K562 (cell line): ENCODE data around the gene TMEM129. TPM values are rescaled to one million over a fixed set of nuclear protein-coding genes. Genes with fewer than 3 reads are reported as not detected.

ENCODE experiments used
- ATAC-seq: fragments of 200-7000 bp; cut with Tn5 transposase; 3 replicates; pipeline ENCODE4 v1.9.1; 2020; ENCODE audit warnings: moderate library complexity
- BruUV-seq: library from RNA; stranded (reverse); fragments of 400-500 nt; replicated peaks from 2 replicates; lab custom pipeline; 2021; lab: Mats Ljungman, UMichigan
- CTCF ChIA-PET: fragments of 300-600 bp; formaldehyde crosslinking; extraction: SDS; loops from one replicate; lab custom pipeline; 2021; ENCODE audit warnings: low intra/inter-chr PET ratio; lab: Yijun Ruan, JAX
- POLR2A ChIA-PET: fragments of 300-600, 350-650 bp; sonication (Branson Sonifier 250); formaldehyde crosslinking; extraction: SDS; loops from one replicate; lab custom pipeline; 2021; ENCODE audit warnings: antibody characterized with exemption, inconsistent platforms; lab: Yijun Ruan, JAX
- DNase-seq, 4 experiments: peaks; one replicate each; pipeline versions ENCODE4 v3.0.0 to v3.0.0-alpha.2; 2011 to 2018; ENCODE audit warnings: low spot score in 3 of 4, mixed read lengths in 3 of 4; ENCODE audit errors: extremely low read depth in 1 of 4
- FAIRE-seq: peaks from 2 replicates; lab custom pipeline; 2011; peaks lifted over from hg19 to GRCh38; lab: Jason Lieb, UNC
- H2AFZ ChIP-seq: 2 replicates; pipeline ENCODE4 v1.6.0; 2011; ENCODE audit warnings: low read depth, low read length, control low read depth, inconsistent platforms
- H3K27ac ChIP-seq: fragments of 200-600 bp; 3 replicates; pipeline ENCODE4 v1.8.0; 2011; ENCODE audit warnings: low read depth, mild to moderate bottlenecking, control low read depth, inconsistent platforms, low read length, moderate library complexity, mixed read lengths; ENCODE audit errors: extremely low read depth
- H3K27me3 ChIP-seq, 2 experiments: fragments of 300-600 bp in 1 of 2; 2 replicates in 1 of 2; 3 replicates in 1 of 2; pipeline versions ENCODE4 v1.6.0 to v1.8.0; 2011; ENCODE audit warnings: inconsistent platforms in 2 of 2, low read length in 2 of 2, mild to moderate bottlenecking in 1 of 2, mixed read lengths in 1 of 2, moderate library complexity in 1 of 2; ENCODE audit not compliant: control insufficient read depth in 2 of 2, insufficient read depth in 2 of 2
- H3K36me3 ChIP-seq: fragments of 300-600 bp; 3 replicates; pipeline ENCODE4 v1.8.0; 2011; ENCODE audit warnings: mild to moderate bottlenecking, low read length, inconsistent platforms; ENCODE audit not compliant: control insufficient read depth, insufficient read depth
- H3K4me1 ChIP-seq, 2 experiments: fragments of 200-600 bp in 1 of 2; replicated peaks in 1 of 2; 2 replicates in 1 of 2; 3 replicates in 1 of 2; pipeline versions ENCODE4 v1.5.1 to v1.8.0; 2011; ENCODE audit warnings: inconsistent platforms in 2 of 2, low read length in 2 of 2, mild to moderate bottlenecking in 1 of 2, mixed read lengths in 1 of 2, moderate library complexity in 1 of 2; ENCODE audit not compliant: control insufficient read depth in 2 of 2, insufficient read depth in 2 of 2
- H3K4me2 ChIP-seq: 2 replicates; pipeline ENCODE4 v1.6.1; 2011; ENCODE audit warnings: low read length, control low read depth, inconsistent platforms, mixed read lengths; ENCODE audit not compliant: insufficient read depth
- H3K4me3 ChIP-seq: fragments of 200-600 bp; sonication (generic), shearing (Covaris generic); 2 replicates; pipeline ENCODE4 v1.5.1; 2016; ENCODE audit warnings: control low read depth, inconsistent platforms
- H3K79me2 ChIP-seq: fragments of 200-600 bp; 3 replicates; pipeline ENCODE4 v1.8.0; 2011; ENCODE audit warnings: low read length, inconsistent platforms; ENCODE audit not compliant: control insufficient read depth, insufficient read depth
- H3K9ac ChIP-seq, 2 experiments: 2 replicates each; pipeline versions ENCODE4 v1.6.0 to v1.6.1; 2011; ENCODE audit warnings: low read depth in 2 of 2, low read length in 2 of 2, control low read depth in 1 of 2, inconsistent platforms in 1 of 2, mild to moderate bottlenecking in 1 of 2, mixed read lengths in 1 of 2; ENCODE audit not compliant: insufficient read depth in 1 of 2
- H3K9me1 ChIP-seq: one replicate; pipeline ENCODE4 v1.6.0; 2011; ENCODE audit warnings: inconsistent platforms, mild to moderate bottlenecking, low read length, moderate library complexity; ENCODE audit not compliant: control insufficient read depth, insufficient read depth
- H3K9me3 ChIP-seq: replicated peaks from 2 replicates; pipeline ENCODE4 v1.5.1; 2011; ENCODE audit warnings: low read depth, low read length, inconsistent platforms; ENCODE audit not compliant: control insufficient read depth, insufficient read depth
- H4K20me1 ChIP-seq: replicated peaks from 2 replicates; pipeline ENCODE4 v1.6.1; 2011; ENCODE audit warnings: low read length, inconsistent platforms, mixed read lengths; ENCODE audit not compliant: control insufficient read depth, insufficient read depth
- YY1 ChIP-seq, 3 experiments: IDR thresholded peaks; 2 replicates each; pipeline ENCODE4 v1.6.1; 2011; ENCODE audit warnings: low read length in 2 of 3, mild to moderate bottlenecking in 2 of 3, moderate library complexity in 2 of 3, borderline replicate concordance in 1 of 3, control low read depth in 1 of 3, low read depth in 1 of 3; ENCODE audit not compliant: insufficient read depth in 3 of 3, insufficient replicate concordance in 2 of 3, control insufficient read depth in 1 of 3, insufficient read length in 1 of 3; ENCODE audit errors: extremely low read depth in 1 of 3
- WGBS: fragments of 100-300 bp; shearing (Covaris generic); methylation state at CpG from one replicate; pipeline ENCODE4 v1.1.6; 2016; ENCODE audit warnings: low coverage, mixed read lengths; ENCODE audit not compliant: insufficient coverage; ENCODE audit errors: missing lambda C conversion rate; 5-methylcytosine and 5-hydroxymethylcytosine counted together
- in situ Hi-C: fragments of 300-500 bp; cut with MboI; formaldehyde crosslinking; loops from 4 replicates; pipeline ENCODE4 v1.15.0; 2018; ENCODE audit warnings: inconsistent platforms, mixed read lengths
- intact Hi-C: fragments of 100-400 bp; cut with micrococcal nuclease; formaldehyde crosslinking; loops from 2 replicates; pipeline ENCODE4 v1.14.2; 2022
- polyA plus RNA-seq, 8 experiments: library from polyadenylated mRNA; depleted of rRNA in 4 of 8; stranded (reverse) in 5 of 8; unstranded in 3 of 8; fragments of >200 nt; fragmentation: Nextera tagmentation in 2 of 8; fragmentation: Illumina TruSeq in 1 of 8; extraction: Ambion mirVana in 2 of 8; extraction: Trizol in 1 of 8; gene quantifications; 2 replicates each; pipeline versions ENCODE4 v1.2.1 to v1.2.3, GENCODE V29; 2011 to 2014; ENCODE audit warnings: inconsistent platforms in 1 of 8, missing spikeins in 1 of 8
- total RNA-seq, 7 experiments: library from RNA; depleted of rRNA in 6 of 7; stranded (reverse); fragments of >200 nt in 6 of 7; fragmentation: Illumina TruSeq in 2 of 7; extraction: Trizol in 2 of 7; gene quantifications; 2 replicates each; pipeline versions ENCODE4 v1.2.1 to v1.2.3, GENCODE V29; 2011 to 2021; ENCODE audit warnings: low replicate concordance in 1 of 7
- TF ChIP-seq, protein P1 (sequence below): fragments of 200-600 bp; sonication (generic); IDR thresholded peaks from one replicate; pipeline ENCODE4 v1.6.1; 2012; ENCODE audit warnings: mild to moderate bottlenecking, low read depth, low read length, inconsistent platforms

Gene TMEM129
- total and polyA plus RNA-seq, 9 of the 15 experiments (the other 6 are each of a cell fraction or from before 2014, with no cell fraction given), result 0.34 to 47.2 (median 18.8) TPM

DNA sequence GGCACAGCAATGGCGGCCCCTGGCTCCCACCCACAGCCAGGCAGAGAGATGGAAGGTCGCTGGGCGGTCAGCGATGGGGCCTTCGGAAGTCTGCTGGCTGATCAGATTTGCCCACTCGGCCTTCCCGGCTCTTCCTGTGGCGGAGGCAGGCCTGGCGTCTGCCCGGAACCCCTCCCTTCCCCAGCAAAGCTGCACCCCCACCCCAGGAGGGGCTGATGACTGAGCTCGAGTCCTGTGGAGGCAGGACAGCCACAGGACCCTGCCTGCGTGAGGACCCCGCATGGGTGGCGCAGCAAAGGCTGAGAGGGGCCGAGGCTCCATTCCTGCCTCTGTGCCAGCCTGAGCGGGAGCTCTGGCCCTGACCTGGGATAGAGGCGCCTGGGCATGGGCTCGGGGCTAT, 35.0 kb upstream of the TMEM129 start:
- Histone ChIP-seq H4K20me1 (no peaks in the 10 kb centered on the region), H3K9ac (peak overlapping the region in 1 of 2 experiments; percentile 56; a peak in 1 of 4 replicates), H3K27me3 (no peaks in the 10 kb centered on the region), H3K4me3 (no peak overlapping the region), H2AFZ (peak overlapping the region; percentile 12; the same call in 1 of the 2 replicates), H3K36me3 (no peaks in the 10 kb centered on the region), H3K4me1 (peaks cover 23 to 100% of the 10 kb centered on the region in 2 experiments), H3K27ac (no peak overlapping the region), H3K79me2 (no peaks in the 10 kb centered on the region), H3K9me3 (no peaks in the 10 kb centered on the region), H3K9me1 (peaks cover 5% of the 10 kb centered on the region), H3K4me2 (no peak overlapping the region)
- no peak for DNase-seq
- TF ChIP-seq, protein P1, sequence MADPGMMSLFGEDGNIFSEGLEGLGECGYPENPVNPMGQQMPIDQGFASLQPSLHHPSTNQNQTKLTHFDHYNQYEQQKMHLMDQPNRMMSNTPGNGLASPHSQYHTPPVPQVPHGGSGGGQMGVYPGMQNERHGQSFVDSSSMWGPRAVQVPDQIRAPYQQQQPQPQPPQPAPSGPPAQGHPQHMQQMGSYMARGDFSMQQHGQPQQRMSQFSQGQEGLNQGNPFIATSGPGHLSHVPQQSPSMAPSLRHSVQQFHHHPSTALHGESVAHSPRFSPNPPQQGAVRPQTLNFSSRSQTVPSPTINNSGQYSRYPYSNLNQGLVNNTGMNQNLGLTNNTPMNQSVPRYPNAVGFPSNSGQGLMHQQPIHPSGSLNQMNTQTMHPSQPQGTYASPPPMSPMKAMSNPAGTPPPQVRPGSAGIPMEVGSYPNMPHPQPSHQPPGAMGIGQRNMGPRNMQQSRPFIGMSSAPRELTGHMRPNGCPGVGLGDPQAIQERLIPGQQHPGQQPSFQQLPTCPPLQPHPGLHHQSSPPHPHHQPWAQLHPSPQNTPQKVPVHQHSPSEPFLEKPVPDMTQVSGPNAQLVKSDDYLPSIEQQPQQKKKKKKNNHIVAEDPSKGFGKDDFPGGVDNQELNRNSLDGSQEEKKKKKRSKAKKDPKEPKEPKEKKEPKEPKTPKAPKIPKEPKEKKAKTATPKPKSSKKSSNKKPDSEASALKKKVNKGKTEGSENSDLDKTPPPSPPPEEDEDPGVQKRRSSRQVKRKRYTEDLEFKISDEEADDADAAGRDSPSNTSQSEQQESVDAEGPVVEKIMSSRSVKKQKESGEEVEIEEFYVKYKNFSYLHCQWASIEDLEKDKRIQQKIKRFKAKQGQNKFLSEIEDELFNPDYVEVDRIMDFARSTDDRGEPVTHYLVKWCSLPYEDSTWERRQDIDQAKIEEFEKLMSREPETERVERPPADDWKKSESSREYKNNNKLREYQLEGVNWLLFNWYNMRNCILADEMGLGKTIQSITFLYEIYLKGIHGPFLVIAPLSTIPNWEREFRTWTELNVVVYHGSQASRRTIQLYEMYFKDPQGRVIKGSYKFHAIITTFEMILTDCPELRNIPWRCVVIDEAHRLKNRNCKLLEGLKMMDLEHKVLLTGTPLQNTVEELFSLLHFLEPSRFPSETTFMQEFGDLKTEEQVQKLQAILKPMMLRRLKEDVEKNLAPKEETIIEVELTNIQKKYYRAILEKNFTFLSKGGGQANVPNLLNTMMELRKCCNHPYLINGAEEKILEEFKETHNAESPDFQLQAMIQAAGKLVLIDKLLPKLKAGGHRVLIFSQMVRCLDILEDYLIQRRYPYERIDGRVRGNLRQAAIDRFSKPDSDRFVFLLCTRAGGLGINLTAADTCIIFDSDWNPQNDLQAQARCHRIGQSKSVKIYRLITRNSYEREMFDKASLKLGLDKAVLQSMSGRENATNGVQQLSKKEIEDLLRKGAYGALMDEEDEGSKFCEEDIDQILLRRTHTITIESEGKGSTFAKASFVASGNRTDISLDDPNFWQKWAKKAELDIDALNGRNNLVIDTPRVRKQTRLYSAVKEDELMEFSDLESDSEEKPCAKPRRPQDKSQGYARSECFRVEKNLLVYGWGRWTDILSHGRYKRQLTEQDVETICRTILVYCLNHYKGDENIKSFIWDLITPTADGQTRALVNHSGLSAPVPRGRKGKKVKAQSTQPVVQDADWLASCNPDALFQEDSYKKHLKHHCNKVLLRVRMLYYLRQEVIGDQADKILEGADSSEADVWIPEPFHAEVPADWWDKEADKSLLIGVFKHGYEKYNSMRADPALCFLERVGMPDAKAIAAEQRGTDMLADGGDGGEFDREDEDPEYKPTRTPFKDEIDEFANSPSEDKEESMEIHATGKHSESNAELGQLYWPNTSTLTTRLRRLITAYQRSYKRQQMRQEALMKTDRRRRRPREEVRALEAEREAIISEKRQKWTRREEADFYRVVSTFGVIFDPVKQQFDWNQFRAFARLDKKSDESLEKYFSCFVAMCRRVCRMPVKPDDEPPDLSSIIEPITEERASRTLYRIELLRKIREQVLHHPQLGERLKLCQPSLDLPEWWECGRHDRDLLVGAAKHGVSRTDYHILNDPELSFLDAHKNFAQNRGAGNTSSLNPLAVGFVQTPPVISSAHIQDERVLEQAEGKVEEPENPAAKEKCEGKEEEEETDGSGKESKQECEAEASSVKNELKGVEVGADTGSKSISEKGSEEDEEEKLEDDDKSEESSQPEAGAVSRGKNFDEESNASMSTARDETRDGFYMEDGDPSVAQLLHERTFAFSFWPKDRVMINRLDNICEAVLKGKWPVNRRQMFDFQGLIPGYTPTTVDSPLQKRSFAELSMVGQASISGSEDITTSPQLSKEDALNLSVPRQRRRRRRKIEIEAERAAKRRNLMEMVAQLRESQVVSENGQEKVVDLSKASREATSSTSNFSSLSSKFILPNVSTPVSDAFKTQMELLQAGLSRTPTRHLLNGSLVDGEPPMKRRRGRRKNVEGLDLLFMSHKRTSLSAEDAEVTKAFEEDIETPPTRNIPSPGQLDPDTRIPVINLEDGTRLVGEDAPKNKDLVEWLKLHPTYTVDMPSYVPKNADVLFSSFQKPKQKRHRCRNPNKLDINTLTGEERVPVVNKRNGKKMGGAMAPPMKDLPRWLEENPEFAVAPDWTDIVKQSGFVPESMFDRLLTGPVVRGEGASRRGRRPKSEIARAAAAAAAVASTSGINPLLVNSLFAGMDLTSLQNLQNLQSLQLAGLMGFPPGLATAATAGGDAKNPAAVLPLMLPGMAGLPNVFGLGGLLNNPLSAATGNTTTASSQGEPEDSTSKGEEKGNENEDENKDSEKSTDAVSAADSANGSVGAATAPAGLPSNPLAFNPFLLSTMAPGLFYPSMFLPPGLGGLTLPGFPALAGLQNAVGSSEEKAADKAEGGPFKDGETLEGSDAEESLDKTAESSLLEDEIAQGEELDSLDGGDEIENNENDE, result no peak
- TF ChIP-seq YY1 (IDR thresholded peaks at IDR 0.05; ENCODE audit: borderline replicate concordance in 1 of 3, control insufficient read depth in 1 of 3, extremely low read depth in 1 of 3, insufficient read depth in 3 of 3, insufficient read length in 1 of 3, insufficient replicate concordance in 2 of 3, low read depth in 1 of 3, low read length in 2 of 3), result peak in 2 of 3 experiments; percentile 35 to 63
- ChIA-PET CTCF (no interaction called here), POLR2A (interaction anchor here (0.6 to 1.8 kb wide), 8 partner anchors 9 to 423 kb away, joined by 3 to 7 read pairs (median 4); no protein-coding TSS in a partner anchor)
- FAIRE-seq, result no peak
- BruUV-seq, result no TSS peak
- intact Hi-C loops (no loop called here), in situ Hi-C loops (no loop called here)
- WGBS, result 47% methylated on average over 16 of the region's 18 CpGs
- no peak for ATAC-seq
